SKM-1 treated with dmso at 0.1 percent for 144 hours (cell line): ENCODE measurements around the gene RPL22L1.
"Not testable (repeated sequence)": the region's sequence is repeated elsewhere in the genome, so short reads cannot be mapped to it uniquely, and the experiment has no call there.

ENCODE experiments used
- DNase-seq: peaks from one replicate; lab custom pipeline; 2025; ENCODE audit not compliant: unreplicated experiment; lab: John Stamatoyannopoulos, UW

The RPL22L1 gene

DNA sequence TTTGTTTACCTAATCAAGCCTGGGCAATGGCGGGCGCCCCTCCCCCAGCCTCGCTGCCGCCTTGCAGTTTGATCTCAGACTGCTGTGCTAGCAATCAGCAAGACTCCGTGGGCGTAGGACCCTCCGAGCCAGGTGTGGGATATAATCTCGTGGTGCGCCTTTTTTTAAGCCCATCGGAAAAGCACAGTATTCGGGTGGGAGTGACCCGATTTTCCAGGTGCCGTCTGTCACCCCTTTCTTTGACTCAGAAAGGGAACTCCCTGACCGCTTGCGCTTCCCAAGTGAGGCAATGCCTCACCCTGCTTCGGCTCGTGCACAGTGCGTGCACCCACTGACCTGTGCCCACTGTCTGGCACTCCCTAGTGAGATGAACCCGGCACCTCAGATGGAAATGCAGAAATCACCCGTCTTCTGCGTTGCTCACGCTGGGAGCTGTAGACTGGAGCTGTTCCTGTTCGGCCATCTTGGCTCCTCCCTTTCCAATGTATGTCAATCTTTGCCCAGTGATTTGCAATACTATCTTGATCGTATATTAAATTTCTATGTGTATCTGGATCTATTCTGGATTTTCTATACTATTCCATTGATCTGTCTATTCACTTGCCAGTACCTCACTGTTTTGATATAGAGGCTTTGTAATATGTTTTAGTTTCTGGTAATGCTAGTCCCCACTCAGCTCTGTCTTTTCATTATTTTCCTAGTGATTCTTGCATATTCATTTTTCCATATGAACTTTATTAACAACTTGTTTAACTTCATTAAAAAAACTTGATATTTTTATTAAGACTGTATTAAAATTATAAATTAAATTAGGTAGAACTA is 14.3 kb upstream of the RPL22L1 start:
- DNase-seq: not testable (repeated sequence)

DNA sequence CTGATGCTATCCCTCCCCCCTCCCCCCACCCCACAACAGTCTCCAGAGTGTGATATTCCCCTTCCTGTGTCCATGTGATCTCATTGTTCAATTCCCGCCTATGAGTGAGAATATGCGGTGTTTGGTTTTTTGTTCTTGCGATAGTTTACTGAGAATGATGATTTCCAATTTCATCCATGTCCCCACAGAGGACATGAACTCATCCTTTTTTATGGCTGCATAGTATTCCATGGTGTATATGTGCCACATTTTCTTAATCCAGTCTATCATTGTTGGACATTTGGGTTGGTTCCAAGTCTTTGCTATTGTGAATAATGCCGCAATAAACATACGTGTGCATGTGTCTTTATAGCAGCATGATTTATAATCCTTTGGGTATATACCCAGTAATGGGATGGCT is 8.7 kb upstream of the RPL22L1 start:
- not testable (repeated sequence) for DNase-seq

DNA sequence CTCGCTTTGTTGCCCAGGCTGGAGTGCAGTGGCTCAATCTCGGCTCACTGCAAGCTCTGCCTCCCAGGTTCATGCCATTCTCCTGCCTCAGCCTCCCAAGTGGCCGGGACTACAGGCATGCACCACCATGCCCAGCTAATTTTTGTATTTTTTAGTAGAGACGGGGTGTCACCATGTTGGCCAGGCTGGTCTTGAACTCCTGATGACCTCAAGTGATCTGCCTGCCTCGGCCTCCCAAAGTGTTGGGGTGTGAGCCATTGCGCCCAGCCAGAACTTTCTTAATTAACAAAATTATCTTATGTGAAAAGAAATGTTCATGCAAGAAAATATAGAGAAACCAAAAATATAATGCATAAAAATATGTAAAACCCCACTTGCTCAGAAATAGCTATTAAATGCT is 7.3 kb upstream of the RPL22L1 start:
- DNase-seq: not testable (repeated sequence)

DNA sequence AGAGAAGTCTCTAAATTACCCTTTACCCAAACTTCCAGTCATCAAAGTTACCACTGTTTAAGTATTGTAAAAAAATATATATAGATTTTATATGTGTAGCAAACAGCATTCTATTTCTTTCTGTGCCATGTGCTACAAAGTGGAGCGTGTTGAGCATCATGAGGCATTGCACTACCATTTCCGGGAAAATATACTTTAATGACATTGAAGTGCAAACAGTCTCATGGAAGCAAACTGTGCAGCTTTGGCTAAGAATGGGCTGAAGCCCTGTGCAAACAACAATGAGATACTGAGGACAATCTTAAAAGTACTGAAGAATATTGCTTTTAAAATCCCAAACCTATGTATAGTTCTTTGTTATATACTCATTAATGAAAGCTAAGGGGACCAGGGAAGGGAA is 6.5 kb upstream of the RPL22L1 start:
- no peak for DNase-seq

DNA sequence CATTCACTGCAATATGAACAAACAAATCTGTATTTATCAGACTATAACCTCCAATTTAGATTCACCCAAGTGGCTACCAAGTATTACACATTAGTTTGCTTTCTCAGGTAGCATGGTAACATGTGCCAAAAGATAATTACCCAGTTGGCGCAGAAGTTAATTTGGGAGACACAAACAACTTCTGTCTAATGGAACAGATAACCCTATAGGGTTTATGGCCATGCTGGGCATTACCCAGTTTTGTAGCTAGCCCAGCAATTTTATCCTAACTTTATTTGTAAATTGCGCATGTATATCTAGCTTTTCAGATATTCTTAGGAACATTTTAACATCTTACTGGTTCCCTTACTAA is 780 bp downstream of the RPL22L1 start:
- DNase-seq: no peak

DNA sequence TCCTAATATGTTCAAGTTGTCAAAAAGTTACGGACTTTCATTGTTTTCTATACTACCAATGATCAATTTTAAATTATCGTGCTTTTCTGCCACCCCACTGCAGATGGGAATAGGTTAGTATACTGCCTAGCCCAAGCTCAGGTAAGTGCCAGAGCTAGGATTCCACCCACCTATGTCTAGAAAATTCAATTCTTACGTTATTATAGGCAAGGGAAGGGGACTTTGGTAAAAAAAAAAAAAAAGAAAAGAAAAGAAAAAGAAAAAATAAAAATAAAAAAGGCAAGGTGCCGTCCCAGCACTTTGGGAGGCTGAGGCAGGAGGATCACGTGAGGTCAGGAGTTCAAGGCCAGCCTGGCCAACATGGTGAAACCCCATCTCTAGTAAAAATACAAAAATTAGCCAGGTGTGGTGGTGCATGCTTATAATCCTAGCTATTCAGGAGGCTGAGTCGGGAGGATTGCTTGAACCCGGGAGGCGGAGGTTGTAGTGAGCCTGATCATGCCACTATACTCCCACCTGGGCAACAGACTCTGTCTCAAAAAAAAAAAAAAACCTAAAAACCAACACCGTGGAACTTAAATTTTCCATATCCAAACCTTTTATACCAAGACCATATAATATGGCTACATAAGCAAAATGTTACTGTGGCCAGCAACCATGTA is 1.3 kb downstream of the RPL22L1 start:
- no peak for DNase-seq

DNA sequence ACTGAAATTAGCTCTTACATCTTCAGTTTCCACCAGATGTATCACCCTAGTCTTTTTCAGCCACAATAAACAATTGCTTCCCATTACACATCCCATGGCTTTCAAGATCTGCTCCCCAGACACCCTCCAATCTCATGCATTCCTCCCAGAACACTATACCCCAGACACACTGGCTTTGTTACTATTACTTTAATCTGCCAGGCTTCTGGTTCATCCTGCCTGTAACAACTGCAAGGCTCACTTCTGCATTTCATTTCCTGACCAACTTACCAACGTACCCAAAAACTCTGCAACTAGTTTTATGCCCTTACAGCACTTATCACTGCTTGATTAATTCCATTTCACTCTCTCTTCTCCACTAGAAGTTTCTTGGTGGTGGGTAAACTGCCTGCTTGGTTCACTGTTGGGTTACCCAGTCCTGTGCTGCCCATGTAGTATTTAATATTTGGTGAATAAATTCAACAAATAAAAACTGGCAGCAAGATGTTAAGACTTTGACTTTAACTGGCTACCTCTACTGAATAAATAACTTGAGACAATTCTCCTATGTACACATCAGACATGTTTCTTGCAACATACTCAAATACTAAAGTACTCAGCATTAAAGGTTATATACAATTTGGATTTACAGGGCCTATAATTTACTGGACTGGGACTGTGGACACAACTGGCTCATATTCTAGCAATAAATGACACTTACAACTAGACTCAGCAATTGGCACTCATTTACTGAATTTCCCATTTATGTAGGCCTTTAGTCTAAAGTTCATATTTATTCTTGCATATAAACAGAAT is 2.7 kb downstream of the RPL22L1 start:
- no peak for DNase-seq

DNA sequence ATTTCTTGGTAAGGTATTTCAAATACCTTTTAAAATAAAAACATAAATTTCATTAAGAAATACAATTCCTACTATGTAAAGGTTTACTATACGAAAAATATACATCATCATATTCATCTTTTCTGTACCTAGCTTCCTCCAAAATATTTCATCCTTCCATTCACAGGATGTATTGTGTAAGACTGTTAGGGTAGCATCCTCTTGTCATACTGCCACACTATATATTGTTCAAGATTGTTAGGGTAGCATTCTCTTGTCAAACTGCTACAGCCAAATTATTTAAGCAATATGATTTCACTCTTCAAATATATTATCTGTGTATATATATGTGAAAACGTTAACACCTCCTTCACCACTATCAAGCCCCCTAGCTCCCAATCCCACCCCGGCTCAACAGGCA is 3.5 kb downstream of the RPL22L1 start:
- DNase-seq: no peak

DNA sequence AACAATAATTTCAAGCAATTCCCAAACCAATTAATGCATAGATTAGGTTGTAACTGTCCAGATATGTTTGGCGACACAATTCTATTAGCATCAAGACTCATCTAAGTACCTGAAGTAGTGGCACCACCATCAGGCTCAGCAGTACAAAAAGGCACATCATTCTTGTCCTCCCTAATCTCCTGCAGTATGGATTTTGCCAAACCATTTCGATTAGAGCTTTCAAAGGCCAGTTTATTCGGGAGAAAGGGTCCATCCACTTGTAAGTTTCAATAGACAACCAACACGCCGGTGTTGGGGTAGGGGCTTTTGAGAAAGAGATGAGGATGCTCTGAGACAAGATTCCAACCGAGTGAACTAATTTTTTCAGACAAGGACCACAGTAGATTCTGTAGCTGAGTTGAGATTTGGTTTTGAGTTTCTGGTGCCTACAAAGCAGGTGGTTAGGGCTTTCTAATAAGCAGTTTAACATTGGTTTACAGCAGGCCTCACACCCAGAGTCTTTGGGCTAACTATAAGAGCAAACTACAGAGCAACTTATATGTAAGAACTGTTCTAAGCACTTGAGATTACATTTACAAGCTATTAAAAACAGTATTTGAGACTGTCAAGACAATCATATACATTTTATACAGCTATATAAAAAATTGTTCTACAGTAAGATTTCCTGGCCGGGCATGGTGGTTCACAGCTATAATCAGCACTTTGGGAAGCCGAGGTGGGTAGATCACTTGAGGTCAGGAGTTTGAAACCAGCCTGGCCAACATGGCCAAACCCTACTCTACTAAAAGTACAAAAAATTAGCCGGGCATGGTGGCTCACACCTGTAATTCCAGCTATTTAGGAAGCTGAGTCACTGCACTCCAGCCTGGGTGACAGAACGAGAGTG is 4.5 kb downstream of the RPL22L1 start:
- no peak for DNase-seq

DNA sequence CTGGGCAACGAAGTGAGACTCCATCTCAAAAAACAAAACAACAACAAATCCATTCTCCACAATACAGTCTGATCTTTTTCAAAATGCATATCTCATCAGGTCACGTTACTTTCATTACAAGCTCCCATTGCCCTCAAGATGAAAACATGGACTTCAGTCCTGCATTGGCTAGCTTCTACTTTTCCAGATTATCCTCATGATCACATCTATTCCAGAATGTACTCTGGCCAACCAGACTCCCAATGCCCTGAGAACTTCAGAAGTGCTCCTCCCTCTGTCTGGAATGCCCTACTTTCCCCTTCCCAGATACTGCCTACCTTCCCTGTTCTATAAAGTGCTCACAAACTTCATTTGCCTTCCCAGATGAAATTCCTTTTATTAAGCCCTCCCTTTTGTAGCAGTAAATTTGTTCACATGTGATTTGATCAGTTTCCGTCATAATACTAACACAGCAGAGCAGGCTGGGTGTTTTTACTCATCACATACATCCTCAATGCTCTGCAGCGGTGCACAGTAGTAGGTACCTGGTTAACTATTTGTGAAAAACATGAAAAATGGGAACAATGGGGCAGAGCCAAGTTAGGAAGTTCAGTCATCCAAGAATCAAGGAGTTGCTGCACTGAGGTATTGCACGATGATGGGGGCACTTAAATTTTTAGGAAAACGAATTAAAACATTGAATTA is 5.3 kb downstream of the RPL22L1 start:
- no peak for DNase-seq

DNA sequence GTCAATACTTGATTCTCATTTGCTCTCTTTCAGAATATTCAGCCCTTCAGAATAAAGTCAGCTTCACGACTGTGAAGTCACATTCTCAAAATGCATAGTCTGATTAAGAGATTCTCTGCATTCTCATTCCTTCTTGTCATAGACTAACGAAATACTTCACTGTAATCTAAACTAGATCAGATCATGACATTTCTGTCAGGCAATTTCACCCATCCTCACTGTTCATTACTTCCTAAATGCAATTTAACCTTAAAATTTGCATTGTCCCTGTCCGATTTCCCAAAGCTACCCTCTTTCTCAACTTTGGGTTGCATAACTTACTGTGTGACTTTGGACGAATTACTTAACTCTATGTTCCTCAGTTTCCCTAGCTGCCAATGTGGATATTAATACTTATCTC is 6.2 kb downstream of the RPL22L1 start:
- DNase-seq: no peak

DNA sequence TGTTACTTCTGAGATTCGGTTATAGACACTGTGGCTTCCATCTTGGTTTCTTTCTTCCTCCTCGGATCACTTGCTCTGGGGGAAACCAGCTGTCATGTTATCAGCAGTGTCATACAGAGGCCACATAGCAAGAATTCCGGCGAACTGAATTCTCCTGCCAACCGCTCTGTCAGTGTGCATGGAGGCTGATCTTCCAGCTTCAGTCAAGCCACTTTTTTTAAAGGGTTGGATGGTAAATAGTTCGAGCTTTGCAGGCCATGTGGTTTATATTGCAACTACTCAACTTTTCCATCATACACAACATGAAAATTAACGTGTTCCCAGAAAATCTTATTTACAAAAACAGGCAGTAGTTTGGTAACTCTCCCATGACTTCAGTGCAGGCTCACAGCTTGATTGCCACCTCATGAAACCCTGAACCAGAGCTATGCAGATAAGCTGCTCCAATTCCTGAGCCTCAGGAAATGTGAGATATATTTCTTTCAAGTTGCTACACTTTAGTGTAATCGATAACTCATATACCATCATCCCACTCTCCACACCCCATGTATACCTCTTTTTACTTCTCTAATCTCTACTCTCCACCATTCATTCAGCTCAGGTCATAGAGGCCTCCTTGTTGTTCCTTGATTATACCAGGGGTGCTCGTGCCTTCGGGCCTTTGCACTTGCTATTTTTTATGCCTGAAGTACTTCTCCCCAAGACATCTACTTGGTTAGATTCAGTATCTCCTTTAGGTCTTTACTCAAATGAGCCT is 7.2 kb downstream of the RPL22L1 start:
- no peak for DNase-seq

DNA sequence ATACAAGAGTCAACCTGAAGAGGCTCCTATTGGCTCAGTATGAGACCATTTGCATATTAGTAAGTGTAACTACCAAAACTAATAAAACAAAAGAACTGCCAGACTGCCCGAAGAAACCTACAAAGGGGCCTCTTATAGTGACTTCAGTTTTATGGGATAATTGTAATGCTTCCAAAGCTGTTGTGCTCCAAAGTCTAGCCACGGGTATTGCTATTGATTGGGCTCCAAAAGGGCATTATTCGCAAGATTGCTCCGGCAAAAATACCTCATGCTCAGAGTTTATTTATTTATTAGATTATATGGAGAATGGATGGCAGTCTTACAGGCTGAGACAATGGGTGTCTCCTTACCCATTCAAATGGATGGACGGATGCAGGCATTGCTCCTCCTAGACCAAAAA is 11.4 kb downstream of the RPL22L1 start:
- no peak for DNase-seq

DNA sequence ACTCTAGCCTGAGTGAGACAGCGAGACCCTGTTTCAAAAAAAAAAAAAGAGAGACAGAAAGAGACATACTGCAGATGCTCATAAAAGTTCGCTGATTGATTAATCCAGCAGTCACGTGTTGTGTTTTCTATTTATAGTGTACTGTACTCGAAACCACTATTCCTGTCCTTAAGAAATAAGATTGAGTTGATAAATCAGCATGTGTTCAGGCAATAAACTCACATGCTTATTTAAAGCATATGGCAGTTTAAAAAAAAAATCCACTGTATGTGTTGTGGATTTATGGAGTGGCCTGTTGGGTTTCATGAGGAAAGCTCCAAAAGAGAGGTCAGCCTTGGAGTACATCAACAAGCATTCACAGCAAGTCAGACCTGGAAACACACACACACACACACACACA is 17.7 kb downstream of the RPL22L1 start:
- no peak for DNase-seq

DNA sequence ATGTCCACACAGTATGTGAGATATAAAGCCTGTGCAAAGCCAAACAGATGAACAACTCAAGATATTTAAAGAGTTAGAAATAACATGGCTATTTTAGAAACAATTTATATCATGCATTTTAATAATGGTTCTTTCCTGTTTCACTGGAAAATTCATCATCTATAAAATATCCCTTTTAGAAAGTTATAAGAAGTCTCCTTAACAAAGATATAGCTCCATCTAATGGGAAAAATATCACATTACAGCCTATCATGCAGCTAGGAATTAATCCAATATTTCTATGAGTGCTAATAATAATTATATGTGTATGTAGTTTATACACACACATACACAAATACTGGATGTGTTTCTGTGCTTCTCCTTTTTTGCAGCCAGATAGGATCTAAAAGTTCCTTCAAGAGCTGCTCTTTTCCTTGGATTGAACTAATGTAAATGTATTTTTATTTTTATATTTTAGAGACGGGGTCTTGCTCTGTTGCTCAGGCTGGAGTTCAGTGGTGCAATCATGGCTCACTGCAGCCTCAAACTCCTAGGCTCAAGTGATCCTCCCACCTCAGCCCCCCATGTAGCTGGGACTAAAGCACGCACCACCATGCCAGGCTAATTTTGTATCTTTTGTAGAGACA is 21.6 kb downstream of the RPL22L1 start:
- DNase-seq: no peak

DNA sequence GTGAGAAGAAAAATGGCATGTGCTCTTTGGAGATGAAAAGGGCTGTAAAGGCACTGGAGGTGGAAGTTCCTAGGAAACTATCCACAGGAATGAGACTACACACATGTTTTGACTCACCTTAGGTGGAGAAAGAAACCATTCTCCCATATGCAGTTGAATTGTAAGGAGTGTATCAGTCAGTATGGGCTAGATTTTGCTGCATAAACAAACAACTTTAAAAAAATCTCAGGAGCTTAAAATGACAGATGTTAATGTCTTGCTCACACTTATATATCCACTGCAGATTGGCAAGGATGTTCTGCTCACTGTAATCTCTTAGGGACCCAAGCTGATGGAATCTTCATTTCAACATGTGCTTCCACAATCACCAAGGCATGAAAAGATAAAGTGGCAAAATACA is 25.6 kb downstream of the RPL22L1 start:
- DNase-seq: no peak

DNA sequence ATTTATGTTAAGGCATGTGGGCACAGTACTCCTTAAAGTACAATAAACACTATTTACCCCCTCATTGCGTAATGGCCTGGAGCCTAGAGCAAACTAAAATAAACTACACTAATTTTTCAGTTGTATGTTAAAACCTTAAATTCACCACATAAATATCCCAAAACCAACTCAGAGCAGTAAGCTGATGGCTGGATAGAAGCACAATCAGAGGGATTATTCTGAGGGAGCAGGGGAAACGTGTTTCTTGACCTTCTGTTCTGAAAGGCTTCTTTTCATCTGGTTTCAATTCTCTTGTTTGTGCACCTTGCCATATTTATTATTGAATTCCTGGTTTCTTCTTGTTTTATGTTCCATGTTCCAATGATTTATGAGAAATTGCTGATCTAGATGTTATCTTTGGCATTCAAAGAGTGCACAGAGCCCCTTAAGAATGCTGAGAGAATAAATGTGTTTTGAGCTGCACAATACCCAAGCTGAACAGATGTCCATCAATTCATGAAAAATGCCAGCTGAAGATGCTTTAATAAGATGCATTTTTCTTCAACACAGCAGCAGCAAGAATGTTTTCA is 29.6 kb downstream of the RPL22L1 start:
- DNase-seq: no peak

DNA sequence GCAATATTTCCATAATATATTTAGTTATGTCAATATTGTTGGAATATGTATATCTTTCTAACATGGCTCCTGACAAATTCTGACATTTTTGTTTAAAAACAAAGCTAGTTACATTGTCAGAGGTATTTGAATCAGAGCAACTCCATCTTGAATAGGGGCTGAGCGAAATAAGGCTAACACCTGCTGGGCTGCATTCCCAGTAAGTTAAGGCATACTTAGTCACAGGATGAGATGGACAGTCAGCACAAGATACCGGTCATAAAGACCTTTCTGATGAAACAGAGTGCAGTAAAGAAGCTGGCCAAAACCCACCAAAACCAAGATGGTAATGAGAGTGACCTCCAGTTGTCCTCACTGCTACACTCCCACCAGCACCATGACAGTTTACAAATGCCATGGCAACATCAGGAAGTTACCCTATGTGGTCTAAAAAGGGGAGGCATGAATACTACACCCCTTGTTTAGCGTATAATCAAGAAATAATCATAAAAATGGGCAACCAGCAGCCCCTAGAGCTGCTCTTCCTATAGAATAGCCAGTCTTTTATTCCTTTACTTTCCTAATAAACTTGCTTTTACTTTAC is 30.4 kb downstream of the RPL22L1 start:
- DNase-seq: no peak

DNA sequence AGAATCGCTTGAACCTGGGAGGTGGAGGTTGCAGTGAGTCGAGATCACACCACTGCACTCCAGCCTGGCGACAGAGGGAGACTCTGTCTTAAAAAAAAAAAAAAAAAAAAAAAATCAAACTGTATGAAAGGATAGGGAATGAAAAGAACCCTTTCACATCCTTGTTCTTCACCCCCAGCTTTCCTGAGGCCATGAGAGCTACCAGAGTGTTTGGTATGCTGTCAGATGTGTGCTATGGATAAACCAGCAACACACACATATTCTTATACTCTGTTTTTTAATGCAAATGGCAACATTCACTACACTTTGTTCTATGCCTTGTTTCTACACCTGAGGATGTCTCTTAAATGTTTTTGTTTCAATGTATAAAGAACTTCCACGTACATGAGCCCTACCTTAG is 33.5 kb downstream of the RPL22L1 start:
- DNase-seq: no peak
